ENCODE results near the gene SLC17A5.
"Not testable (repeated sequence)": the region's sequence is repeated elsewhere in the genome, so short reads cannot be mapped to it uniquely, and the experiment has no call there.

Gene SLC17A5

GRCh38 chr6:73580247-73581149 lies 73.3 kb downstream of the SLC17A5 start:
- Mint-ChIP-seq H3K27me3 (no peaks in the 10 kb centered on the region), H3K27ac (peak overlapping the region; percentile 99), H3K36me3 (ENCODE audit: low read depth) (no peaks in the 10 kb centered on the region), H3K9me3 (no peaks in the 10 kb centered on the region), H3K4me1 (ENCODE audit: low read depth) (peaks cover 36% of the 10 kb centered on the region), H3K4me3 (peak overlapping the region; percentile 71)
- intact Hi-C loops (cut with micrococcal nuclease) = loop anchor here (1.0 to 2.0 kb wide), 2 partner anchors 18 to 57 kb away; no protein-coding TSS in a partner anchor

DNA sequence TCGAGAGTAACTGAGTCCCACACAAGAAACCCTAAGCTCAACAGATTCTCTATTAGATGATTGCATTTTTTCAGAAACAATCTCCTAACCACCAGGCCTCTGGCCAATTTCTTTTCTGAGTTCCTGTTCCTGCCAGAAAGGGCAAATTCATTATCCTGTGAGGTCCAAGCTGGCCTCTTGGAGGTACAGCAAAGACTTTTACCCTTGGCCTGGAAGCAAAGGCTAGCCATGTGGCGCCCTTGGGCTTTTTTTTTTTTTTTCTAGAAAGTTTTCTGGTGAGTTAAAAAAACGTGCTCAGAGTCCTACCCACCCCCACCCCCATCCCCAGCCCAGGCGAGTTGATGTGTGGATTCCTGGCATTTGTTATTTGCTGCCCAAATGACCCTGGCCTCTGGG lies 73.9 kb downstream of the SLC17A5 start:
- Mint-ChIP-seq H3K27ac (peak overlapping the region; percentile 99), H3K4me1 (ENCODE audit: low read depth) (peaks cover 36% of the 10 kb centered on the region), H3K27me3 (no peaks in the 10 kb centered on the region), H3K9me3 (no peaks in the 10 kb centered on the region), H3K4me3 (peak overlapping the region; percentile 71), H3K36me3 (ENCODE audit: low read depth) (no peaks in the 10 kb centered on the region)
- intact Hi-C loops (cut with micrococcal nuclease) = loop anchor here (1.0 to 2.0 kb wide), 2 partner anchors 19 to 57 kb away; no protein-coding TSS in a partner anchor

GRCh38 chr6:73579389-73579788 lies 74.4 kb downstream of the SLC17A5 start:
- Mint-ChIP-seq H3K4me1 (ENCODE audit: low read depth) (peaks cover 36% of the 10 kb centered on the region), H3K4me3 (peak overlapping the region; percentile 9)

DNA sequence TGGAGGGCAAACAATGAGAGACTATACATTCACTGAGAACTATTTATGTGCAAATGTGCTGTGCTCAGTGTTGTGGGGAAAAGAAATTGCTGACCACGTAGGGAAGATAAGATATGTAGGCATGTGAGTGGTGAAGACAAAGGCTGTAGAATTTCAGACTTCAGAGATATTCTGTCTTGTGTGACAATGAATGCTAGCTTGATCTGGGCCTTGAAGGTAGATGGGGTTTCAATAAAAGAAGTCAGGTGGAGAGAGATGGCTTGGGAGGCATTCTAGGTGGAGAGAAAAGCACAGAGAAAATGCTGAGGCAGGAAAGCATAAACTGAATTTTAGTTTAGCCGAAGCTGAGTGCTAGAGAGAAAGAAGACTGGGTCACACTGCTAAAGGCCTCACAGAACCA lies 76.1 kb downstream of the SLC17A5 start:
- intact Hi-C loops (cut with micrococcal nuclease) = no loop called here
- Mint-ChIP-seq H3K9me3 (no peaks in the 10 kb centered on the region), H3K27ac (peak overlapping the region; percentile 53)

More at GRCh38 chr6:73579389-73579788, 74.4 kb downstream of the SLC17A5 start:
- Mint-ChIP-seq H3K36me3 (ENCODE audit: low read depth) (no peaks in the 10 kb centered on the region), H3K27ac (peak overlapping the region; percentile 99), H3K27me3 (no peaks in the 10 kb centered on the region), H3K9me3 (no peaks in the 10 kb centered on the region)
- intact Hi-C loops (cut with micrococcal nuclease) = no loop called here

GRCh38 chr6:73572531-73572930 lies 81.3 kb downstream of the SLC17A5 start:
- H3K4me3 Mint-ChIP-seq; H3K27me3 Mint-ChIP-seq; intact Hi-C loops (cut with micrococcal nuclease); H3K9me3 Mint-ChIP-seq; H3K27ac Mint-ChIP-seq; H3K36me3 Mint-ChIP-seq (ENCODE audit: low read depth): not testable (repeated sequence)
- peaks cover 19% of the 10 kb centered on the region for H3K4me1 Mint-ChIP-seq (ENCODE audit: low read depth)

More for the DNA sequence above, 76.1 kb downstream of the SLC17A5 start:
- H3K4me1 Mint-ChIP-seq (ENCODE audit: low read depth) = peaks cover 27% of the 10 kb centered on the region
- no peaks in the 10 kb centered on the region for H3K36me3 Mint-ChIP-seq (ENCODE audit: low read depth)
- H3K4me3 Mint-ChIP-seq = no peak overlapping the region
- H3K27me3 Mint-ChIP-seq = no peaks in the 10 kb centered on the region

DNA sequence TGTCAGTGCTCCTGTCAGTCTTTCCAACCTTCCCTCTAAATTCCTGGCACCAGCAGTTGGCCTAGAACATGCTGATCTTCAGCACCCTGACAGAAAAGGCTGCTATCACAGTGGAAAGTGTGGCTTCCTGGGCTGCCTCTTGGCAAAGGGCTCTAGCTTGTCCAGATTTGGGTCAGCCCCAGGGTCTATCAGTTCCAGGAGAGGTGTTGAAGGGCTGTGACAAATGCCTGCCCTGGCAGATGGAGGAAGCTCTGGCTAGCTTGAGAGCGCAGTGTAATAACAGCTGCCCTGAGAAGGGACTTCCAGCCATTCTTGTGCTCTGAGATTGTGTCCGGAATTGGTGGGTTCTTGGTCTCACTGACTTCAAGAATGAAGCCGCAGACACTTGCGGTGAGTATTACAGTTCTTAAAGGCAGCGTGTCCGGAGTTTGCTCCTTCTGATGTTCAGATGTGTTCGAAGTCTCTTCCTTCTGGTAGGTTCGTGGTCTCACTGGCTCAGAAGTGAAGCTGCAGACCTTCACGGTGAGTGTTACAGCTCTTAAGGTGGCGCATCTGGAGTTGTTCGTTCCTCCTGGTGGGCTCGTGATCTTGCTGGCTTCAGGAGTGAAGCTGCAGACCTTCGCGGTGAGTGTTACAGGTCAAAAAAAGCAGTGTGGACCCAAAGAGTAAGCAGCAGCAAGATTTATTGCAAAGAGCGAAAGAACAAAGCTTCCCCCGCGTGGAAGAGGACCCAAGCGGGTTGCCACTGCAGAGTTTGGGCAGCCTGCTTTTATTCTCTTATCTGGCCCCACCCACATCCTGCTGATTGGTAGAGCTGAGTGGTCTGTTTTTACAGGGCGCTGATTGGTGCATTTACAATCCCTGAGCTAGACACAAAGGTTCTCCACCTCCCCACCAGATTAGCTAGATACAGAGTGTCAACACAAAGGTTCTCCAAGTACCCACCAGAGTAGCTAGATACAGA lies 82.3 kb downstream of the SLC17A5 start:
- Mint-ChIP-seq H3K27ac (peak overlapping the region; percentile 23), H3K4me1 (ENCODE audit: low read depth) (peaks cover 27% of the 10 kb centered on the region)
- H3K36me3 Mint-ChIP-seq (ENCODE audit: low read depth); H3K27me3 Mint-ChIP-seq; H3K9me3 Mint-ChIP-seq; intact Hi-C loops (cut with micrococcal nuclease); H3K4me3 Mint-ChIP-seq: not testable (repeated sequence)

- Mint-ChIP-seq H3K9me3 (no peaks in the 10 kb centered on the region), H3K4me1 (ENCODE audit: low read depth) (peaks cover 34% of the 10 kb centered on the region), H3K4me3 (no peak overlapping the region), H3K27me3 (no peaks in the 10 kb centered on the region), H3K36me3 (ENCODE audit: low read depth) (no peaks in the 10 kb centered on the region), H3K27ac (no peak overlapping the region)
- intact Hi-C loops (cut with micrococcal nuclease) = loop anchor here (5.0 kb wide), 1 partner anchor 37 kb away; no protein-coding TSS in a partner anchor
These were observed 84.7 kb downstream of the SLC17A5 start for GRCh38 chr6:73569121-73569520.

GRCh38 chr6:73566954-73567591 lies 86.7 kb downstream of the SLC17A5 start:
- H3K27ac Mint-ChIP-seq = peak overlapping the region; percentile 40

DNA sequence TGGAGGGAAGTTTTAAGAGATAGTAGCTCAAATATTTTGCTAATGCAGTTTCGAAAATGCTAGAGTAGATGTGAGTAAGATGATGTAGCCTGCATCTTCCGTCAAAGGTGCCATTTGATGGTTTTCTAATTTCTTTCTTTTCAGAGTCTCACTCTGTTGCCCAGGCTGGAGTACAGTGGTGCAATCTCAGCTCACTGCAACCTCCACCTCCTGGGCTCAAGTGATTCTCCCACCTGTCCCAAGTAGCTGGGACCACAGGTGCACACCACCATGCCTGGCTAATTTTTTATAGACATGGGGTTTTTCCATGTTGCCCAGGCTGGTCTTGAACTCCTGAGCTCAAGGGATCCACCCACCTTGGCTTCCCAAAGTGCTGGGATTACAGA lies 87.3 kb downstream of the SLC17A5 start:
- intact Hi-C loops (cut with micrococcal nuclease) = loop anchor here (5.0 kb wide), 1 partner anchor 34 kb away; no protein-coding TSS in a partner anchor
- H3K9me3 Mint-ChIP-seq; H3K36me3 Mint-ChIP-seq (ENCODE audit: low read depth); H3K4me3 Mint-ChIP-seq; H3K27me3 Mint-ChIP-seq: not testable (repeated sequence)
- H3K4me1 Mint-ChIP-seq (ENCODE audit: low read depth) = peaks cover 34% of the 10 kb centered on the region
- H3K27ac Mint-ChIP-seq = peak overlapping the region; percentile 40

More at GRCh38 chr6:73566954-73567591, 86.7 kb downstream of the SLC17A5 start:
- no peaks in the 10 kb centered on the region for H3K27me3 Mint-ChIP-seq
- intact Hi-C loops (cut with micrococcal nuclease) = loop anchor here (5.0 kb wide), 1 partner anchor 35 kb away; no protein-coding TSS in a partner anchor
- no peak overlapping the region for H3K4me3 Mint-ChIP-seq
- peaks cover 36% of the 10 kb centered on the region for H3K4me1 Mint-ChIP-seq (ENCODE audit: low read depth)
- H3K36me3 Mint-ChIP-seq (ENCODE audit: low read depth) = no peaks in the 10 kb centered on the region
- H3K9me3 Mint-ChIP-seq = no peaks in the 10 kb centered on the region

- peaks cover 34% of the 10 kb centered on the region for H3K4me1 Mint-ChIP-seq (ENCODE audit: low read depth)
- H3K27ac Mint-ChIP-seq = no peak overlapping the region
- no peaks in the 10 kb centered on the region for H3K9me3 Mint-ChIP-seq
- no peaks in the 10 kb centered on the region for H3K36me3 Mint-ChIP-seq (ENCODE audit: low read depth)
- intact Hi-C loops (cut with micrococcal nuclease) = loop anchor here (5.0 kb wide), 1 partner anchor 34 kb away; no protein-coding TSS in a partner anchor
- no peak overlapping the region for H3K4me3 Mint-ChIP-seq
- no peaks in the 10 kb centered on the region for H3K27me3 Mint-ChIP-seq
These were observed 87.9 kb downstream of the SLC17A5 start for GRCh38 chr6:73565767-73566485.

- no peaks in the 10 kb centered on the region for H3K36me3 Mint-ChIP-seq (ENCODE audit: low read depth)
- H3K9me3 Mint-ChIP-seq = no peaks in the 10 kb centered on the region
- no peak overlapping the region for H3K4me3 Mint-ChIP-seq
- H3K4me1 Mint-ChIP-seq (ENCODE audit: low read depth) = peaks cover 45% of the 10 kb centered on the region
- intact Hi-C loops (cut with micrococcal nuclease) = loop anchor here (5.0 kb wide), 2 partner anchors 32 to 33 kb away; no protein-coding TSS in a partner anchor
- H3K27ac Mint-ChIP-seq = no peak overlapping the region
- H3K27me3 Mint-ChIP-seq = no peaks in the 10 kb centered on the region
These were observed 89.0 kb downstream of the SLC17A5 start for GRCh38 chr6:73564578-73565345.

- intact Hi-C loops (cut with micrococcal nuclease) = loop anchor here (5.0 kb wide), 1 partner anchor 35 kb away; no protein-coding TSS in a partner anchor
- no peak overlapping the region for H3K4me3 Mint-ChIP-seq
- peaks cover 46% of the 10 kb centered on the region for H3K4me1 Mint-ChIP-seq (ENCODE audit: low read depth)
- H3K27ac Mint-ChIP-seq = no peak overlapping the region
- no peaks in the 10 kb centered on the region for H3K36me3 Mint-ChIP-seq (ENCODE audit: low read depth)
- H3K27me3 Mint-ChIP-seq = no peaks in the 10 kb centered on the region
- no peaks in the 10 kb centered on the region for H3K9me3 Mint-ChIP-seq
These were observed 91.2 kb downstream of the SLC17A5 start for GRCh38 chr6:73562558-73562957.
